Lung (tissue), 12 donors: Measurements from ENCODE around the gene DMBT1. TPM values are rescaled to one million over a fixed set of nuclear protein-coding genes. Genes with fewer than 3 reads are reported as not detected.
"Not testable (repeated sequence)": the region's sequence is repeated elsewhere in the genome, so short reads cannot be mapped to it uniquely, and the experiment has no call there.

Experiments used
- ATAC-seq: fragments of 200-7000 bp; cut with Tn5 transposase; one replicate; pipeline ENCODE4 v1.9.1; 2020; ENCODE audit warnings: moderate number of reproducible peaks; ENCODE audit not compliant: insufficient read depth, low FRiP score
- DNase-seq, 3 donors: peaks; one replicate each; pipeline ENCODE4 v3.0.0-alpha.2; 2013 to 2017
- H3K27ac ChIP-seq, 2 donors: one replicate each; pipeline ENCODE4 v1.5.1; 2013; ENCODE audit warnings: mild to moderate bottlenecking in 2 of 2, moderate library complexity in 2 of 2, control low read depth in 1 of 2, inconsistent platforms in 1 of 2, low read depth in 1 of 2, low read length in 1 of 2
- H3K27me3 ChIP-seq, 3 donors: one replicate each; pipeline ENCODE4 v1.5.1; 2013; ENCODE audit warnings: low read length in 2 of 3; ENCODE audit not compliant: control insufficient read depth in 3 of 3, insufficient read depth in 3 of 3
- H3K36me3 ChIP-seq, 4 donors: one replicate each; pipeline ENCODE4 v1.5.1; 2013; ENCODE audit warnings: low read length in 4 of 4, mild to moderate bottlenecking in 1 of 4, moderate library complexity in 1 of 4; ENCODE audit not compliant: control insufficient read depth in 4 of 4, insufficient read depth in 4 of 4
- H3K4me1 ChIP-seq, 5 donors: one replicate each; pipeline ENCODE4 v1.5.1; 2013; ENCODE audit warnings: low read length in 5 of 5, mild to moderate bottlenecking in 2 of 5, moderate library complexity in 1 of 5; ENCODE audit not compliant: control insufficient read depth in 5 of 5, insufficient read depth in 5 of 5
- H3K4me3 ChIP-seq: one replicate; pipeline ENCODE4 v1.5.1; 2013; ENCODE audit warnings: mild to moderate bottlenecking, control low read depth, moderate library complexity
- H3K9ac ChIP-seq, 2 donors: one replicate each; pipeline ENCODE4 v1.5.1; 2013; ENCODE audit warnings: low read length in 2 of 2, control low read depth in 1 of 2; ENCODE audit not compliant: insufficient read depth in 1 of 2
- H3K9me3 ChIP-seq, 4 donors: one replicate each; pipeline ENCODE4 v1.5.1; 2013; ENCODE audit warnings: low read length in 3 of 4, mild to moderate bottlenecking in 1 of 4, moderate library complexity in 1 of 4; ENCODE audit not compliant: control insufficient read depth in 4 of 4, insufficient read depth in 3 of 4
- WGBS, 2 donors: extraction: QIAGEN DNeasy Blood & Tissue Kit; methylation state at CpG; one replicate each; pipeline ENCODE4 v1.1.7; 2013; 5-methylcytosine and 5-hydroxymethylcytosine counted together
- polyA plus RNA-seq, 2 donors: library from polyadenylated mRNA; stranded (reverse); fragments of 200-250 nt; gene quantifications; one replicate each; pipeline ENCODE4 v1.2.1, GENCODE V29; 2013
- total RNA-seq, 2 donors: library from RNA; depleted of rRNA in 1 of 2; stranded (reverse); fragments of >200 nt in 1 of 2; gene quantifications; one replicate each; pipeline ENCODE4 v1.2.1, GENCODE V29; 2014 to 2021
- TF ChIP-seq, protein P1 (sequence below): IDR thresholded peaks from 2 replicates; pipeline ENCODE4 v1.5.1; 2012; ENCODE audit warnings: mild to moderate bottlenecking; ENCODE audit errors: control extremely low read depth, extremely low read depth
- donor health status: control.
- donor health status: control.
- donor health status: Bipolar disorder and iron deficiency.
- donor health status: healthy.
- donor health status: DM: yes; HTN: yes; CAD: no.

Gene DMBT1
- total and polyA plus RNA-seq, 4 donors: 21.1 to 337 (median 111) TPM

DNA sequence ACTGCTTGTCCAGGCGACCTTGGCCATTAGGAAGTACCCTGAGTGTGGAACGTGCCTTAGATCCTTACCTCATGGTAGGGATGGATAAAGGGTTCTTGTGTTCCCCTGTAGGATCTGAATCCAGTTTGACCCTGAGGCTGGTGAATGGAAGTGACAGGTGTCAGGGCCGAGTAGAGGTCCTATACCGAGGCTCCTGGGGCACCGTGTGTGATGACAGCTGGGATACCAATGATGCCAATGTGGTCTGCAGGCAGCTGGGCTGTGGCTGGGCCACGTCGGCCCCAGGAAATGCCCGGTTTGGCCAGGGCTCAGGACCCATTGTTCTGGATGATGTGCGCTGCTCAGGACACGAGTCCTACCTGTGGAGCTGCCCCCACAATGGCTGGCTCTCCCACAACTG, 31.6 kb downstream of the DMBT1 start:
- Histone ChIP-seq H3K4me1 (no peaks in the 10 kb centered on the region), H3K27ac (no peak overlapping the region), H3K36me3 (no peaks in the 10 kb centered on the region), H3K4me3 (no peak overlapping the region), H3K9ac (no peak overlapping the region), H3K9me3 (no peaks in the 10 kb centered on the region), H3K27me3 (no peaks in the 10 kb centered on the region)
- DNase-seq (no peak), ATAC-seq (no peak)
- WGBS, 2 donors: 78 to 86% methylated on average over 10 of the region's 10 CpGs
- TF ChIP-seq, protein P1, sequence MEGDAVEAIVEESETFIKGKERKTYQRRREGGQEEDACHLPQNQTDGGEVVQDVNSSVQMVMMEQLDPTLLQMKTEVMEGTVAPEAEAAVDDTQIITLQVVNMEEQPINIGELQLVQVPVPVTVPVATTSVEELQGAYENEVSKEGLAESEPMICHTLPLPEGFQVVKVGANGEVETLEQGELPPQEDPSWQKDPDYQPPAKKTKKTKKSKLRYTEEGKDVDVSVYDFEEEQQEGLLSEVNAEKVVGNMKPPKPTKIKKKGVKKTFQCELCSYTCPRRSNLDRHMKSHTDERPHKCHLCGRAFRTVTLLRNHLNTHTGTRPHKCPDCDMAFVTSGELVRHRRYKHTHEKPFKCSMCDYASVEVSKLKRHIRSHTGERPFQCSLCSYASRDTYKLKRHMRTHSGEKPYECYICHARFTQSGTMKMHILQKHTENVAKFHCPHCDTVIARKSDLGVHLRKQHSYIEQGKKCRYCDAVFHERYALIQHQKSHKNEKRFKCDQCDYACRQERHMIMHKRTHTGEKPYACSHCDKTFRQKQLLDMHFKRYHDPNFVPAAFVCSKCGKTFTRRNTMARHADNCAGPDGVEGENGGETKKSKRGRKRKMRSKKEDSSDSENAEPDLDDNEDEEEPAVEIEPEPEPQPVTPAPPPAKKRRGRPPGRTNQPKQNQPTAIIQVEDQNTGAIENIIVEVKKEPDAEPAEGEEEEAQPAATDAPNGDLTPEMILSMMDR: no peak

DNA sequence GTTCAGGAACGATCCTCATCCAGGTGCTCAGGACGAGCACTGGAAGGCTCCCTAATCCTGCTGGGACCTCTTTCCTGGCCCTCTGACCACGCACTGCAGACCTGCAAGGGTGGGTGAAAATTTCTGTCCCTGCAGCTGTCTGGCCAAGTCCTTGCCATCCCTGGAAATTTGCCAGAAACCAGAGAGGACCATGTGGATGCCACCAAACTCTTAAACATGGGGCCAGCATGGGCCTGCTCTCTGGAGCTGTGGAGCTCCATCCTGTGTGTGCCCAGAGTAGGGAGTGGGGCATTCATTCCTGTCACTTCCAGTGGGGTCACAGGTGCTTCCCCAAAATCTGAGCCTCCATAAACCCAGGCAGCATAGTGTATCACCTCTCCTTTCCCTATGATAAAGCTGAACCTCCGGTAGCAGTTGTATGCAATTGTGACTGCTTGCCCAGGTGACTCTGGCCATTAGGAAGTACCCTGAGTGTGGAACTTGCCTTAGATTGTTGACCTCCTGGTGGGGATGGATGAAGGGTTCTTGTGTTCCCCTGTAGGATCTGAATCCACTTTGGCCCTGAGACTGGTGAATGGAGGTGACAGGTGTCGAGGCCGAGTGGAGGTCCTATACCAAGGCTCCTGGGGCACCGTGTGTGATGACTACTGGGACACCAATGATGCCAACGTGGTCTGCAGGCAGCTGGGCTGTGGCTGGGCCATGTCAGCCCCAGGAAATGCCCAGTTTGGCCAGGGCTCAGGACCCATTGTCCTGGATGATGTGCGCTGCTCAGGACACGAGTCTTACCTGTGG, 57.1 kb downstream of the DMBT1 start:
- DNase-seq: no peak
- H3K4me3 ChIP-seq: no peak overlapping the region
- H3K4me1 ChIP-seq: no peaks in the 10 kb centered on the region
- H3K36me3 ChIP-seq: no peaks in the 10 kb centered on the region
- H3K27me3 ChIP-seq: no peaks in the 10 kb centered on the region
- TF ChIP-seq, protein P1: no peak
- no peak for ATAC-seq
- H3K27ac ChIP-seq: no peak overlapping the region
- H3K9me3 ChIP-seq: peaks cover 0 to 3% (median 0%) of the 10 kb centered on the region in 4 donors
- no peak overlapping the region for H3K9ac ChIP-seq
- WGBS, 2 donors: 82 to 89% methylated on average over 10 of the region's 10 CpGs

DNA sequence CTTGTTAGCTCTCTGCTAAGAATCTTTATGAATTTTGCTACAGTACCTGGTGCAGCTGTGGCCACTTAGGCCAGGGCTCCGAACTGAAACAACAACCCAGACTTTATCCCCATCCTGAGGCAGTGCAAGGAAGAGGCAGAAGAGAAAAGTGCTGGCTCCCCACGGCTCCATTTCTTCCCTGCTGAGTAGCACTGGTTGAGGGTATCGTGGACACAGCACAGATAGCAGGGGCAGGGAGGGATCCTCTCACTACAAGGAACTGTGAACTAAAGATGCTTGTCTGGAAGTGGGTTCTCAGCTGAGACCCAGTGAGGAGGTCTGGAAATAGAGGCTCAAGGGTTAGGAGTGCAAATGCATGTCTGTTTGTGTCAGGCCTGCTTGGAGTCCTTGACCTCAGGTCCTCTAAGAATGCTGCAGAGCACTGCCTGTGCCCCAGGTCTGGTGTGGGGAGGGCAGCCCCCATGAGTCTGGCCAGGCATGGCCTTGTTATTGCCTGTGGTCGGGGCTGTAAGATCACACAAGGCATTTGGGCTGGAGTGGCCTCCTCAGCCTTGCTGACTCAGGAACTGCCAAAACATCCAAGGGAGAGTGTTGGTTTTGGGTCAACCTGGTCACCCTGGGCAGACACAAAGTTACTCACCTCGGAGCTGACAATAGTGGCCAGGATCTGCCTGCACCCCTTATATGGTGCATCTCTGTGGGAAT, 58.1 kb downstream of the DMBT1 start:
- WGBS, 2 donors: 72 to 74% methylated on average over 5 of the region's 5 CpGs
- H3K4me3 ChIP-seq: no peak overlapping the region
- TF ChIP-seq, protein P1: no peak
- ATAC-seq (no peak), DNase-seq (no peak)
- H3K36me3 ChIP-seq: no peaks in the 10 kb centered on the region
- peaks cover 0 to 3% (median 0%) of the 10 kb centered on the region in 4 donors for H3K9me3 ChIP-seq
- H3K4me1 ChIP-seq: no peaks in the 10 kb centered on the region
- no peak overlapping the region for H3K9ac ChIP-seq
- no peaks in the 10 kb centered on the region for H3K27me3 ChIP-seq
- no peak overlapping the region for H3K27ac ChIP-seq

DNA sequence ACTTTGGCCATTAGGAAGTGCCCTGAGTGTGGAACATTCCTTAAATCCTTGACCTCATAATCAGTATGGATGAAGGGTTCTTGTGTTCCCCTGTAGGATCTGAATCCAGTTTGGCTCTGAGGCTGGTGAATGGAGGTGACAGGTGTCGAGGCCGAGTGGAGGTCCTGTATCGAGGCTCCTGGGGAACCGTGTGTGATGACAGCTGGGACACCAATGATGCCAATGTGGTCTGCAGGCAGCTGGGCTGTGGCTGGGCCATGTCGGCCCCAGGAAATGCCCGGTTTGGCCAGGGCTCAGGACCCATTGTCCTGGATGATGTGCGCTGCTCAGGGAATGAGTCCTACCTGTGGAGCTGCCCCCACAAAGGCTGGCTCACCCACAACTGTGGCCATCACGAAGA, 60.4 kb downstream of the DMBT1 start:
- not testable (repeated sequence) for H3K9ac ChIP-seq, H3K27ac ChIP-seq, ATAC-seq, DNase-seq, H3K4me1 ChIP-seq, H3K9me3 ChIP-seq, H3K27me3 ChIP-seq, H3K4me3 ChIP-seq, H3K36me3 ChIP-seq
- WGBS, 2 donors: 93% methylated on average over 7 to 8 of the region's 8 CpGs
